ENCODE measurements around the gene SPHKAP.

DNA sequence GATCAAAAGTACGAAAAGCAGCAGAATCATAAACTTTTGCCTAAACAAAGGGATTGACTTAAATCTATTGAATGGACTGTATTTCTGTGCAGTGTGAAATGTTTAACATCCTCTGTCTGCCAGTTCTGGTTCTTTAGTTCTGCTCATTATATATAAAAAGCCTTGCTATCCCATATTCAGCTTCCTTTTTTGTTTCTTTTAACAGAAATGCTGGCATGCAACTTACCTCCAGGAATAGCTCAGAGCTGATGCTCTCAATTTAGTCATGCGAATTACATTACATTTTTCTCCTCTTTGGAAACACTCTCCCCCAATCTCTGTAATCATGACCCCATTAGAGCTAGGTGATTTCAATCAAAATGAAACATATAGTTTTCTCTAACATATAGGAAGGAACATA is 73.6 kb downstream of the SPHKAP start:
- no peak for TF ChIP-seq POLR2A (IDR thresholded peaks at IDR 0.05)
- TF ChIP-seq, protein P1, sequence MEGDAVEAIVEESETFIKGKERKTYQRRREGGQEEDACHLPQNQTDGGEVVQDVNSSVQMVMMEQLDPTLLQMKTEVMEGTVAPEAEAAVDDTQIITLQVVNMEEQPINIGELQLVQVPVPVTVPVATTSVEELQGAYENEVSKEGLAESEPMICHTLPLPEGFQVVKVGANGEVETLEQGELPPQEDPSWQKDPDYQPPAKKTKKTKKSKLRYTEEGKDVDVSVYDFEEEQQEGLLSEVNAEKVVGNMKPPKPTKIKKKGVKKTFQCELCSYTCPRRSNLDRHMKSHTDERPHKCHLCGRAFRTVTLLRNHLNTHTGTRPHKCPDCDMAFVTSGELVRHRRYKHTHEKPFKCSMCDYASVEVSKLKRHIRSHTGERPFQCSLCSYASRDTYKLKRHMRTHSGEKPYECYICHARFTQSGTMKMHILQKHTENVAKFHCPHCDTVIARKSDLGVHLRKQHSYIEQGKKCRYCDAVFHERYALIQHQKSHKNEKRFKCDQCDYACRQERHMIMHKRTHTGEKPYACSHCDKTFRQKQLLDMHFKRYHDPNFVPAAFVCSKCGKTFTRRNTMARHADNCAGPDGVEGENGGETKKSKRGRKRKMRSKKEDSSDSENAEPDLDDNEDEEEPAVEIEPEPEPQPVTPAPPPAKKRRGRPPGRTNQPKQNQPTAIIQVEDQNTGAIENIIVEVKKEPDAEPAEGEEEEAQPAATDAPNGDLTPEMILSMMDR (IDR thresholded peaks at IDR 0.05), result no peak
